Tibial nerve (tissue), 3 donors: ENCODE data around the gene PKHD1.

Experiments used
- EP300 ChIP-seq, 2 donors: sonication (generic); formaldehyde crosslinking; IDR thresholded peaks; one replicate each; pipeline ENCODE4 v1.6.1; 2017; ENCODE audit warnings: antibody characterized with exemption in 2 of 2, mild to moderate bottlenecking in 1 of 2
- POLR2A ChIP-seq, 2 donors: fragments of 450-650 bp; IDR thresholded peaks; one replicate each; pipeline ENCODE4 v1.6.1; 2017; ENCODE audit warnings: antibody characterized with exemption in 2 of 2, mild to moderate bottlenecking in 2 of 2, moderate library complexity in 2 of 2

- TF ChIP-seq POLR2A (IDR thresholded peaks at IDR 0.05) (no peak), EP300 (IDR thresholded peaks at IDR 0.05) (peak in 1 of 2 donors; percentile 80)
Measured at GRCh38 chr6:51684603-51685002, 402.8 kb downstream of the PKHD1 start.
